ENCODE data around the gene MYL4. TPM values are rescaled to one million over a fixed set of nuclear protein-coding genes. Genes with fewer than 3 reads are reported as not detected.
A peak's percentile ranks its signal among the peaks of the same experiment; 100 is the strongest.

MYL4 gene
- polyA plus RNA-seq, 1 of the 3 experiments (the other 2 are of a cell fraction) = not detected

DNA sequence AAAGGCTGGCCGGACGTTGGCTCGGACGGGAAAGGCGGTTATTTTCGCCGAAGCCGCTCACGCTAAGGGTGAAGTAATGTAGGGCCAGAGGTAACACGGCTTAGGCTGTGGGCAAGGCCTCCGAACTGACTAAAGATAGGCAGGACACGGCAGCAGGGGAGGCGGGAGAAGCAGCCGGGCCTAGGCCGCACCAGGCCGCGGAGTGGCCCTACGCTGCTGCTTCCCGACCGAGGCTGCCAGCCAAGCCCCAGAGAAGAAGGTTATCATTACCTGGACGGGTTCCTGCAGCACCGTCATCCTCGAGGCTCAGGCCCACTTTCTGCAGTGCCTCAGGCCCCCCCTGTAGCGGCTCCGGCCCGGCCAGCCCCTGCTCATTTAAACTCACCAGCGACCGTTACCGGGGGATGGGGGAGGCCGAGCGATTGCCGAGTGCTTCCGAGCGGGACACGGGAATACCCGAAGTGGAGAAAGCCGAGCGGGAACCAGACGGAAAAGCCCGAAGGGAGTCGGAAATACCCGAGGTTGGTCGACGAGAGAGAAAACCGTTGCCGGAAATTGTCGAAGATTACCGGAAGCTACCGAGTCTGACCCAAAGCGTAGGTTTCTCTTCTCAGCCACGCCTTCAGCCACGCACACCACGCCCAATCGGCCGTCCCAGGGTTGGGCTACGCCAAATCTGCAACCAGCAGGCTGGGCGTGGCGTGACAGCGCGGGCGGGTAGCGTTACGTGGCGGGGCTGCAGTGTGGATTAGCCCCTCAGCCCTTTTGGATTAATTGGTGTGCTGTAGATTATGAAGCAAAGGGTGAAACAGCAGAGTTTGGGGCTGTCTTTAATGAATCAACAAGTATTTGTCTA, 20.0 kb upstream of the MYL4 start, which contains the start of gene CDC27 (continued):
- TF ChIP-seq GATA2 (CRISPR knock-in tag; IDR thresholded peaks at IDR 0.05) (no peak), TAF1 (IDR thresholded peaks at IDR 0.05; ENCODE audit: borderline replicate concordance, low read depth, low read length) (peak; percentile 52), YY1 (IDR thresholded peaks at IDR 0.05; ENCODE audit: low read depth) (peak; percentile 47; the same call in 1 of the 2 replicates), ELF1 (IDR thresholded peaks at IDR 0.05) (no peak), TEAD4 (IDR thresholded peaks at IDR 0.05; ENCODE audit: borderline replicate concordance, insufficient read depth) (no peak), SMC3 (IDR thresholded peaks at IDR 0.05; ENCODE audit: low read depth, low read length) (no peak)
- TF ChIP-seq, protein P1, sequence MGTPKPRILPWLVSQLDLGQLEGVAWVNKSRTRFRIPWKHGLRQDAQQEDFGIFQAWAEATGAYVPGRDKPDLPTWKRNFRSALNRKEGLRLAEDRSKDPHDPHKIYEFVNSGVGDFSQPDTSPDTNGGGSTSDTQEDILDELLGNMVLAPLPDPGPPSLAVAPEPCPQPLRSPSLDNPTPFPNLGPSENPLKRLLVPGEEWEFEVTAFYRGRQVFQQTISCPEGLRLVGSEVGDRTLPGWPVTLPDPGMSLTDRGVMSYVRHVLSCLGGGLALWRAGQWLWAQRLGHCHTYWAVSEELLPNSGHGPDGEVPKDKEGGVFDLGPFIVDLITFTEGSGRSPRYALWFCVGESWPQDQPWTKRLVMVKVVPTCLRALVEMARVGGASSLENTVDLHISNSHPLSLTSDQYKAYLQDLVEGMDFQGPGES (IDR thresholded peaks at IDR 0.05; ENCODE audit: low read depth, low read length) = no peak
- TF ChIP-seq, protein P2, sequence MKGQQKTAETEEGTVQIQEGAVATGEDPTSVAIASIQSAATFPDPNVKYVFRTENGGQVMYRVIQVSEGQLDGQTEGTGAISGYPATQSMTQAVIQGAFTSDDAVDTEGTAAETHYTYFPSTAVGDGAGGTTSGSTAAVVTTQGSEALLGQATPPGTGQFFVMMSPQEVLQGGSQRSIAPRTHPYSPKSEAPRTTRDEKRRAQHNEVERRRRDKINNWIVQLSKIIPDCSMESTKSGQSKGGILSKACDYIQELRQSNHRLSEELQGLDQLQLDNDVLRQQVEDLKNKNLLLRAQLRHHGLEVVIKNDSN (IDR thresholded peaks at IDR 0.05; ENCODE audit: borderline replicate concordance, low read depth) = no peak

DNA sequence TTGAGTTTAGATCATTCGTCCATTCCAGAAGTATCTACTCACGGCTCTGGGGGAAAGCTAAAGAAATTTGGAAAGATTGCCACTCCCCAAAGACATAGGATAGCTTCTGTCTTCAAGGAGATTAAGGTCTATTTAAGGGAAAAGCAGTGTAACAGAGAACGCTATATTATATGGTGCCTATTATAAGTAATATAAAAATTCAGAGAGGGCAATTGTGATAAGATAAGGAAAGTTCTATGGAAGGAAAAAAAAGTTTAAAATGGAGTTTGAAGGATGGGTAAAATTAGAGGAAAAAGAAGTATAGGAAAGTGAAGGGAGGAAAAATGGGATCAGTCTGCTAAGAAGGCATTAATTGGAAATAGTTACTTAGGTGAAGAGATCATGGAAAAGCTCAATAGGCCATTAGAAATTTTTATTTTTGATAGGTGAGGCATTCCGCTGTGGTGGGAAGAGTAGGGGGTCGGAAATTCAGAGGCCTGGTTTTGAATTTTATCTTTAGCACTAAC, 19.4 kb upstream of the MYL4 start:
- TF ChIP-seq EZH2phosphoT487 (IDR thresholded peaks at IDR 0.05; ENCODE audit: borderline replicate concordance, low read depth) (no peak), NRF1 (IDR thresholded peaks at IDR 0.05; ENCODE audit: low read depth, low read length) (no peak), TAF1 (IDR thresholded peaks at IDR 0.05; ENCODE audit: borderline replicate concordance, low read depth, low read length) (no peak), POLR2AphosphoS5 (IDR thresholded peaks at IDR 0.05; ENCODE audit: low read depth, low read length) (no peak), GATA2 (CRISPR knock-in tag; IDR thresholded peaks at IDR 0.05) (no peak)
- TF ChIP-seq, protein P3, sequence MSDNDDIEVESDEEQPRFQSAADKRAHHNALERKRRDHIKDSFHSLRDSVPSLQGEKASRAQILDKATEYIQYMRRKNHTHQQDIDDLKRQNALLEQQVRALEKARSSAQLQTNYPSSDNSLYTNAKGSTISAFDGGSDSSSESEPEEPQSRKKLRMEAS (IDR thresholded peaks at IDR 0.05; ENCODE audit: low read depth) = no peak
- TF ChIP-seq, protein P4, sequence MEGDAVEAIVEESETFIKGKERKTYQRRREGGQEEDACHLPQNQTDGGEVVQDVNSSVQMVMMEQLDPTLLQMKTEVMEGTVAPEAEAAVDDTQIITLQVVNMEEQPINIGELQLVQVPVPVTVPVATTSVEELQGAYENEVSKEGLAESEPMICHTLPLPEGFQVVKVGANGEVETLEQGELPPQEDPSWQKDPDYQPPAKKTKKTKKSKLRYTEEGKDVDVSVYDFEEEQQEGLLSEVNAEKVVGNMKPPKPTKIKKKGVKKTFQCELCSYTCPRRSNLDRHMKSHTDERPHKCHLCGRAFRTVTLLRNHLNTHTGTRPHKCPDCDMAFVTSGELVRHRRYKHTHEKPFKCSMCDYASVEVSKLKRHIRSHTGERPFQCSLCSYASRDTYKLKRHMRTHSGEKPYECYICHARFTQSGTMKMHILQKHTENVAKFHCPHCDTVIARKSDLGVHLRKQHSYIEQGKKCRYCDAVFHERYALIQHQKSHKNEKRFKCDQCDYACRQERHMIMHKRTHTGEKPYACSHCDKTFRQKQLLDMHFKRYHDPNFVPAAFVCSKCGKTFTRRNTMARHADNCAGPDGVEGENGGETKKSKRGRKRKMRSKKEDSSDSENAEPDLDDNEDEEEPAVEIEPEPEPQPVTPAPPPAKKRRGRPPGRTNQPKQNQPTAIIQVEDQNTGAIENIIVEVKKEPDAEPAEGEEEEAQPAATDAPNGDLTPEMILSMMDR (IDR thresholded peaks at IDR 0.05) = no peak
- TF ChIP-seq, protein P2 (IDR thresholded peaks at IDR 0.05; ENCODE audit: borderline replicate concordance, low read depth) = no peak
- TF ChIP-seq, protein P5, sequence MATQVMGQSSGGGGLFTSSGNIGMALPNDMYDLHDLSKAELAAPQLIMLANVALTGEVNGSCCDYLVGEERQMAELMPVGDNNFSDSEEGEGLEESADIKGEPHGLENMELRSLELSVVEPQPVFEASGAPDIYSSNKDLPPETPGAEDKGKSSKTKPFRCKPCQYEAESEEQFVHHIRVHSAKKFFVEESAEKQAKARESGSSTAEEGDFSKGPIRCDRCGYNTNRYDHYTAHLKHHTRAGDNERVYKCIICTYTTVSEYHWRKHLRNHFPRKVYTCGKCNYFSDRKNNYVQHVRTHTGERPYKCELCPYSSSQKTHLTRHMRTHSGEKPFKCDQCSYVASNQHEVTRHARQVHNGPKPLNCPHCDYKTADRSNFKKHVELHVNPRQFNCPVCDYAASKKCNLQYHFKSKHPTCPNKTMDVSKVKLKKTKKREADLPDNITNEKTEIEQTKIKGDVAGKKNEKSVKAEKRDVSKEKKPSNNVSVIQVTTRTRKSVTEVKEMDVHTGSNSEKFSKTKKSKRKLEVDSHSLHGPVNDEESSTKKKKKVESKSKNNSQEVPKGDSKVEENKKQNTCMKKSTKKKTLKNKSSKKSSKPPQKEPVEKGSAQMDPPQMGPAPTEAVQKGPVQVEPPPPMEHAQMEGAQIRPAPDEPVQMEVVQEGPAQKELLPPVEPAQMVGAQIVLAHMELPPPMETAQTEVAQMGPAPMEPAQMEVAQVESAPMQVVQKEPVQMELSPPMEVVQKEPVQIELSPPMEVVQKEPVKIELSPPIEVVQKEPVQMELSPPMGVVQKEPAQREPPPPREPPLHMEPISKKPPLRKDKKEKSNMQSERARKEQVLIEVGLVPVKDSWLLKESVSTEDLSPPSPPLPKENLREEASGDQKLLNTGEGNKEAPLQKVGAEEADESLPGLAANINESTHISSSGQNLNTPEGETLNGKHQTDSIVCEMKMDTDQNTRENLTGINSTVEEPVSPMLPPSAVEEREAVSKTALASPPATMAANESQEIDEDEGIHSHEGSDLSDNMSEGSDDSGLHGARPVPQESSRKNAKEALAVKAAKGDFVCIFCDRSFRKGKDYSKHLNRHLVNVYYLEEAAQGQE (IDR thresholded peaks at IDR 0.05; ENCODE audit: low read depth, low read length) = no peak
- Histone ChIP-seq H3K4me2 (peak overlapping the region; percentile 74), H3F3A (replicated peaks; ENCODE audit: insufficient read depth) (peaks cover 10% of the 10 kb centered on the region), H3K79me2 (ENCODE audit: insufficient read depth) (peaks cover 43% of the 10 kb centered on the region), H2AFZ (ENCODE audit: low read depth) (peak overlapping the region; percentile 99), H3K4me3 (ENCODE audit: low read depth in 2 of 2, low read length in 1 of 2) (peak overlapping the region; percentile 64 to 90), H3K9me3 (no peaks in the 10 kb centered on the region), H3K27ac (ENCODE audit: low read depth in 2 of 2, low read length in 1 of 2) (peak overlapping the region; percentile 46 to 67), H3K9ac (peak overlapping the region; percentile 51; the same call in 1 of the 2 replicates), H3K27me3 (ENCODE audit: insufficient read depth) (no peaks in the 10 kb centered on the region), H3K4me1 (ENCODE audit: control insufficient read depth in 1 of 2, insufficient read depth in 2 of 2, low read depth in 1 of 2, low read length in 1 of 2) (peaks cover 0 to 25% of the 10 kb centered on the region in 2 experiments; a peak in 3 of 4 replicates), H4K20me1 (ENCODE audit: insufficient read depth) (peaks cover 33% of the 10 kb centered on the region), H3K36me3 (replicated peaks in 1 of 2; ENCODE audit: control insufficient read depth in 1 of 2, insufficient read depth in 2 of 2, low read length in 1 of 2) (peaks cover 8 to 13% of the 10 kb centered on the region in 2 experiments), H3K9me2 (no peaks in the 10 kb centered on the region)
- ChIA-PET CTCF (interaction anchor here (0.9 to 1.8 kb wide), 5 partner anchors 11 to 126 kb away, joined by 3 to 6 read pairs (median 4); no protein-coding TSS in a partner anchor), POLR2A (interaction anchor here (0.6 to 0.7 kb wide), 2 partner anchors 126 to 243 kb away, joined by 3 read pairs; no protein-coding TSS in a partner anchor)
- no peak for DNase-seq
- 49% methylated on average over 5 of the region's 5 CpGs for WGBS (ENCODE audit: low lambda C conversion rate)
